ENCODE data around the gene ONECUT2. TPM values are rescaled to one million over a fixed set of nuclear protein-coding genes. Genes with fewer than 3 reads are reported as not detected.

Gene ONECUT2
- total RNA-seq, 1 experiment from 2014 or later = 4.3 TPM

- no peak for TF ChIP-seq CTCF (IDR thresholded peaks at IDR 0.05 in 2 of 3, conservative IDR thresholded peaks at IDR 0.05 in 1 of 3; ENCODE audit: borderline replicate concordance in 1 of 3, insufficient read depth in 1 of 3, low read depth in 2 of 3, low read length in 2 of 3)
- TF ChIP-seq CBX3 (IDR thresholded peaks at IDR 0.05; ENCODE audit: low read depth) = no peak
Observed at GRCh38 chr18:57441071-57441794, 6.1 kb downstream of the ONECUT2 start (continued).

GRCh38 chr18:57443247-57443646 is 8.1 kb downstream of the ONECUT2 start:
- intact Hi-C loops (cut with micrococcal nuclease) = no loop called here
- no peak for TF ChIP-seq ATF3 (IDR thresholded peaks at IDR 0.05)
- TF ChIP-seq POLR2AphosphoS5 (IDR thresholded peaks at IDR 0.05; ENCODE audit: low read depth, low read length) = no peak
- TF ChIP-seq MAX (IDR thresholded peaks at IDR 0.05) = no peak
- H3K27ac ChIP-seq (ENCODE audit: low read depth, low read length) = no peak overlapping the region
- H3K9me2 ChIP-seq (ENCODE audit: insufficient read depth) = no peaks in the 10 kb centered on the region
- DNase-seq (ENCODE audit: low read depth, low spot score) (no peak), ATAC-seq (no peak)
- H3K4me1 ChIP-seq (ENCODE audit: control insufficient read depth in 1 of 2, insufficient read depth in 2 of 2, low read length in 2 of 2) = peaks cover under 1 to 2% of the 10 kb centered on the region in 2 experiments; a peak in 2 of 4 replicates
- no peak overlapping the region for H3K4me3 ChIP-seq (replicated peaks in 1 of 2; ENCODE audit: low read depth in 1 of 2, low read length in 2 of 2)
- no peak overlapping the region for H2AFZ ChIP-seq (ENCODE audit: low read depth, low read length, poor library complexity, severe bottlenecking)
- CTCF ChIA-PET = no interaction called here
- H3K4me2 ChIP-seq (ENCODE audit: low read length) = no peak overlapping the region
- no peaks in the 10 kb centered on the region for H3K9me3 ChIP-seq (ENCODE audit: control insufficient read depth in 1 of 2, insufficient read depth in 1 of 2, low read depth in 1 of 2, low read length in 2 of 2)
- BruUV-seq (replicated peaks) = no TSS peak
- H3K27me3 ChIP-seq (ENCODE audit: insufficient read depth, low read length) = no peaks in the 10 kb centered on the region
- POLR2A ChIA-PET = no interaction called here
- RAD21 ChIA-PET (ENCODE audit: low non-redundant PET in 1 of 2, low total read pairs in 2 of 2, uncharacterized antibody in 2 of 2, unreplicated experiment in 2 of 2) = no interaction called here
- H3K9ac ChIP-seq (ENCODE audit: low read length) = no peak overlapping the region
- no peaks in the 10 kb centered on the region for H4K20me1 ChIP-seq (ENCODE audit: insufficient read depth)
- peaks cover 5% of the 10 kb centered on the region; the same call in 1 of the 2 replicates for H3K79me2 ChIP-seq (ENCODE audit: insufficient read depth, low read length)
- no peaks in the 10 kb centered on the region for H3K36me3 ChIP-seq (ENCODE audit: control insufficient read depth in 1 of 2, insufficient read depth in 2 of 2, low read length in 2 of 2)

All from HCT116 (cell line).